Measurements from ENCODE around the gene SGK1.

Gene SGK1

GRCh38 chr6:134187751-134188150, 130.2 kb downstream of the SGK1 start:
- no peak for TF ChIP-seq GATA2 (IDR thresholded peaks at IDR 0.05; ENCODE audit: low read depth, low read length)
- no peak for TF ChIP-seq GATA3 (IDR thresholded peaks at IDR 0.05; ENCODE audit: low read depth, low read length)

GRCh38 chr6:134187154-134187553, 130.8 kb downstream of the SGK1 start:
- TF ChIP-seq GATA2 (IDR thresholded peaks at IDR 0.05; ENCODE audit: low read depth, low read length), result no peak
- no peak for TF ChIP-seq GATA3 (IDR thresholded peaks at IDR 0.05; ENCODE audit: low read depth, low read length)

DNA sequence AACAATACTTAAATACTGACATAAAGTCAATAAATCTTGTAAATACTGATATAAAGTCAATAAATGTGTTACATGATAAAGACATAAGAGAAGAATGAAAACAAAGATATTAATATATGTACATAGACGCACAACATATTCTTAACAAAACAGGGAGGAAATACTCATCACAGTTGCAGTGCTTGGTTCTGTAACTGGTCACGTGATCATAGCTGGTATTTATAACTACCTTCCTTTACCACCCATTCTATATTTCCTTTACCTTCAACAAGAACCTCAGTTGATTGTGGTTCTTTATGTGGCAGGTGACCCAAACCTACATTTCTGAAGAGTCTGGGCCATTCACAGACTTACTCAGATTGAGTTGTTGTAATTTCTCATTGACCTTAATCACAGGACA, 131.6 kb downstream of the SGK1 start:
- TF ChIP-seq GATA3 (IDR thresholded peaks at IDR 0.05; ENCODE audit: low read depth, low read length) (no peak), GATA2 (IDR thresholded peaks at IDR 0.05; ENCODE audit: low read depth, low read length) (no peak)

DNA sequence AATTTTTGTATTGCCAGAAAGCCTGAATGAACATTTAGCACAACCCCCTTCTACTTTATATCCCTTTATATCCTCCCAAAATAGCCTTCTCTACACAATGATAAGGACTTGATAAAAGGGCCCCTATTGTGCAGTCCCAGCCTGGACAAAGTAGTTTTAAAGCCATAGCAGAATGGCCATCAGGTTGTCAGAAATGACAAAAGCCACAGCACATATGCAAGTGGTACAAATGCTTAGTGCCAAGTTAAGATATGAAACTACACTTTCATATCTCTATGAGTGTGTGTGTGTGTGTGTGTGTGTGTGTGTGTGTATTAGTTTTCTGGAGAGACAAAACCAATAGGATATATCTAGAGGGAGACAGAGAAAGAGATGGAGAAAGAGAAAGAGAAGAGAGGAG, 132.6 kb downstream of the SGK1 start:
- no peak for TF ChIP-seq GATA2 (IDR thresholded peaks at IDR 0.05; ENCODE audit: low read depth, low read length)
- no peak for TF ChIP-seq GATA3 (IDR thresholded peaks at IDR 0.05; ENCODE audit: low read depth, low read length)

- TF ChIP-seq GATA3 (IDR thresholded peaks at IDR 0.05; ENCODE audit: low read depth, low read length) (no peak), GATA2 (IDR thresholded peaks at IDR 0.05; ENCODE audit: low read depth, low read length) (no peak)
These were observed 134.1 kb downstream of the SGK1 start for GRCh38 chr6:134183844-134184243.

- TF ChIP-seq GATA3 (IDR thresholded peaks at IDR 0.05; ENCODE audit: low read depth, low read length), result no peak
These were observed 135.4 kb downstream of the SGK1 start for GRCh38 chr6:134182528-134182927.

GRCh38 chr6:134178161-134179044, 139.5 kb downstream of the SGK1 start:
- TF ChIP-seq GATA2 (IDR thresholded peaks at IDR 0.05; ENCODE audit: low read depth, low read length), result no peak
- no peak for TF ChIP-seq GATA3 (IDR thresholded peaks at IDR 0.05; ENCODE audit: low read depth, low read length)

DNA sequence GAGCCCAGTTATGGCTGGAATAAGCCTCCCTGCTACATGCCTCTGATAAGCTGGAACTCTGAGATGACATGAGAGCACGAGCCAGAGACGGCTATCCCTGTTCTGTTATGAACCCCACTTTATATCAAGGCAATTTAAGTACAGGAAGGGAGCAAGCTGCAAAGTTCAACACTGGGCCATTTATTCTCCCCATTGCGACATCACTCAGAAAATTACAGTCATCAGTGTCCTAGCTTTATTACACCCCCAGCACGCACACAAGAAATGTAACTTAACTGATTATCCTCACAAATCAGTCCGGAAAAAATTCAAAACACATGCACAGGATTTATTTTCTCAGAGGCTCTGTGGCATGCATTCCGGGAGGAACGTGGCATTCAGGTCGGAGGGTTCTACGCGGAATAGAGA, 140.2 kb downstream of the SGK1 start:
- no peak for TF ChIP-seq GATA2 (IDR thresholded peaks at IDR 0.05; ENCODE audit: low read depth, low read length)
- TF ChIP-seq GATA3 (IDR thresholded peaks at IDR 0.05; ENCODE audit: low read depth, low read length), result no peak

DNA sequence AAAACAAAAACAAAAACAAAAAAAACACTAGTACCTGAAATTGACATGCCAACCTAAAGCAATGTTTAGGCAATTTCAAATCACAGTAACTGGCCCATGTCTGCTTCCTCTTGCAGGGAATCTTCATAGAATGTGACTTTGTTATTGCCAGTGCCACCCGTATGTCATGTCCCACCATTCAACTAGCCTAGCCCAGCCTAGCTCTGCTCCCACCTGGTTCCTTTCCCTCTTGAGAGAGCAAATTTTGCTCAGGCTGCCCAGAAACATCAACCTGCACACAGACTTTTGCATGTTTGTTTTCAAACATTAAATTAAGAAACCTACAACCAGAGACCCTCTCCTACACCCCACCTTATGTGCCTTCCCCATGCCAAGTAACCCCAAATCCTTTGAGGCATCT, 140.7 kb downstream of the SGK1 start:
- TF ChIP-seq GATA3 (IDR thresholded peaks at IDR 0.05; ENCODE audit: low read depth, low read length), result no peak
- no peak for TF ChIP-seq GATA2 (IDR thresholded peaks at IDR 0.05; ENCODE audit: low read depth, low read length)

- no peak for TF ChIP-seq GATA2 (IDR thresholded peaks at IDR 0.05; ENCODE audit: low read depth, low read length)
- no peak for TF ChIP-seq GATA3 (IDR thresholded peaks at IDR 0.05; ENCODE audit: low read depth, low read length)
These were observed 141.5 kb downstream of the SGK1 start for GRCh38 chr6:134176264-134176975.

DNA sequence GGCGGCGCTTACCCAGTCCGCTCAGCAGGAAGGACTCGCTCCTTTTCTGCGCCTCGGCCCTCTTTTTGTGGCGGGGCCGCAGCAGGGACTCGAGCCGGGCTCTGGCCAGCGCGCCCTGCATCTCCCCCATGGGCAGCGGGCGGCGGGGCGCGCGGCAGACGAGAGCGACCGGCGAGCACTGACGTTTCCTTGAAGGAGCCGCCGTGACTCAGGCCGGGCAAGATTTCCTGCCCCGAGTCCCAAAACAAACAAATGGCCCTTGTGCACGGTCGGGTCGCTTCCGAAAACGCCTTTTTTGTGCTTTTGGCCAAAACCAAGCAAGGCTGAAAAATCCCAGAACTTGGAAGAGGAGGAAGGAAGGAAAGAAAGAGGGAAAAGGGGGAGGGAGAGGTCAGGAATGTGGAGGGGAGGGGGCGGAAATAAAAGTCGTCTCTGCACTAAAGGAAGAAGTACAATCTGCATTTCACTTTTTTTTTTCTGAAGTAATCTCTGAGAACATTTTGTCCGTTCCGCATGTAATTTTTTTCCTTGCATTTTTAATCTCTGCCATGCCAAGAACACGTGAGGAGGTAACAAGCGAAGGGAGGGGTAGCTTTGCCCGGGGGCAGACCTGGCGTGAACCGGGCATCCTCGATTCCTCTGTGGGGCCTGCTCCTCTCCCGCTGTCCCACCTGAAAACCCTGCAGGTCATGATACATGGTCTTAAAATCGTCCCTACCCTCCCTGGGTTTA, 142.2 kb downstream of the SGK1 start:
- TF ChIP-seq GATA3 (IDR thresholded peaks at IDR 0.05; ENCODE audit: low read depth, low read length) (no peak), GATA2 (IDR thresholded peaks at IDR 0.05; ENCODE audit: low read depth, low read length) (no peak)

GRCh38 chr6:134174672-134175531, 143.0 kb downstream of the SGK1 start:
- TF ChIP-seq GATA3 (IDR thresholded peaks at IDR 0.05; ENCODE audit: low read depth, low read length) (no peak), GATA2 (IDR thresholded peaks at IDR 0.05; ENCODE audit: low read depth, low read length) (peak; percentile 85)

DNA sequence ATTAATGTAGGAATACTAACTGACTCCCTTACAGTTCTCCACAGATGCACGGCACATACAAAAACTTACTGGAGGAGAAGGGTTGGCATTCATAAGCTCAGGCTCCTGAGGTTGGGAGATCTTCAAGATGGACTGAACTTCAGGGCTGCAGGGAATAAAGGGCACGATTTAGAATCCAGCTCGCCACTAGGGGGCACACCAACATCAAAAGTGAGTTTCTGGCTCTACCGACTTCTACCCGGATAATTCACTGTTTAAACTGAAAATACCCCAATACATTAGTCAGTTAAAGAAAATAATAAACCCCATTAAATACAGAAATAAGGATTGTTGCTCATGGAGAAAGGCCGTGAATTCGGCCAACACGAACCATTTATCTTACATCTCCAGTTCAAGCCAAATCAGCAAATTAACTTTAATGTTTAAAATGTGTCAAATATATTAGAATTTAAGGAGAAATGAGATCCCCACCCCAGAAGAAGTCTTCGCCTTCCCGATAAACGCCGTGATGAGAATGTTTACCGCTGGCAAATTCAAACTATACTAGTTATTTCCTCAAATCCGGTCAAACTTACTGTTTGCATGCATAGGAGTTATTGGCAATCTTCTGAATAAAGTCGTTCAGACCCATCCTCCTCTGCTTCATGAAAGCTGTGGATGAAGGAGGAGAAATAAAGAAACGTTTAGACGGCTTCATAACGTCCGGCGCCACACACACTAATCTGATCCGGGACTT, 143.8 kb downstream of the SGK1 start:
- TF ChIP-seq GATA2 (IDR thresholded peaks at IDR 0.05; ENCODE audit: low read depth, low read length) (no peak), GATA3 (IDR thresholded peaks at IDR 0.05; ENCODE audit: low read depth, low read length) (no peak)

Measured in SH-SY5Y (cell line).